K562 (cell line): ENCODE measurements around the gene TIMM17A. TPM values are rescaled to one million over a fixed set of nuclear protein-coding genes. Genes with fewer than 3 reads are reported as not detected.

ENCODE experiments used
- C11orf30 ChIP-seq: fragments of 450-650 bp; IDR thresholded peaks from 2 replicates; pipeline ENCODE4 v1.6.1; 2016; ENCODE audit warnings: low read depth, mild to moderate bottlenecking
- CCAR2 ChIP-seq: fragments of 200-400 bp; formaldehyde crosslinking; IDR thresholded peaks from 2 replicates; pipeline ENCODE4 v1.6.1; 2017; ENCODE audit warnings: mild to moderate bottlenecking, low read depth, low read length
- CEBPG ChIP-seq, 3 experiments: fragments of 200-800 bp in 1 of 3; sonication (Bioruptor generic) in 1 of 3; sonication (generic) in 1 of 3; formaldehyde crosslinking in 1 of 3; IDR thresholded peaks in 2 of 3; conservative IDR thresholded peaks in 1 of 3; 2 replicates each; pipeline versions ENCODE4 v1.6.1 to v1.8.0; 2016 to 2022; ENCODE audit warnings: missing compliant biosample characterization in 2 of 3, missing genetic modification characterization in 2 of 3, mild to moderate bottlenecking in 1 of 3, missing genetic modification reagents in 1 of 3
- DIDO1 ChIP-seq: fragments of 450-650 bp; IDR thresholded peaks from 2 replicates; pipeline ENCODE4 v1.6.1; 2016; ENCODE audit warnings: low read depth, missing biosample characterization, missing genetic modification characterization
- FOXJ3 ChIP-seq: sonication (generic); formaldehyde crosslinking; IDR thresholded peaks from 2 replicates; pipeline ENCODE4 v1.4.0; 2020; ENCODE audit warnings: mild to moderate bottlenecking, missing genetic modification reagents
- FOXK1 ChIP-seq: sonication (generic); formaldehyde crosslinking; IDR thresholded peaks from 2 replicates; pipeline ENCODE4 v1.8.0; 2022; ENCODE audit warnings: missing genetic modification reagents, mild to moderate bottlenecking, borderline replicate concordance
- GABPB1 ChIP-seq: sonication (generic); formaldehyde crosslinking; IDR thresholded peaks from 2 replicates; pipeline ENCODE4 v1.8.0; 2022; ENCODE audit warnings: mild to moderate bottlenecking, missing genetic modification reagents
- KHSRP ChIP-seq: fragments of 450-650 bp; IDR thresholded peaks from 2 replicates; pipeline ENCODE4 v1.6.1; 2017
- LCOR ChIP-seq: sonication (generic); formaldehyde crosslinking; IDR thresholded peaks from 2 replicates; pipeline ENCODE4 v1.8.0; 2022; ENCODE audit warnings: mild to moderate bottlenecking, missing genetic modification reagents
- NCOA2 ChIP-seq, 2 experiments: fragments of 450-650 bp; IDR thresholded peaks; 2 replicates each; pipeline ENCODE4 v1.6.1; 2018; ENCODE audit warnings: mild to moderate bottlenecking in 2 of 2, moderate library complexity in 1 of 2; ENCODE audit not compliant: partially characterized antibody in 2 of 2
- NFIC ChIP-seq: fragments of 450-650 bp; IDR thresholded peaks from 2 replicates; pipeline ENCODE4 v1.6.1; 2017; ENCODE audit warnings: mild to moderate bottlenecking, inconsistent platforms
- PHTF2 ChIP-seq: fragments of 250-450 bp; sonication (Bioruptor Pico); IDR thresholded peaks from 2 replicates; pipeline ENCODE4 v1.5.0; 2021; ENCODE audit warnings: mild to moderate bottlenecking
- POLR2B ChIP-seq: fragments of 450-650 bp; IDR thresholded peaks from 2 replicates; pipeline ENCODE4 v1.6.1; 2018; ENCODE audit warnings: low read depth; ENCODE audit not compliant: partially characterized antibody
- PRPF4 ChIP-seq: fragments of 200-400 bp; formaldehyde crosslinking; IDR thresholded peaks from one replicate; pipeline ENCODE4 v1.6.1; 2017; ENCODE audit warnings: low read length, low read depth, mild to moderate bottlenecking; ENCODE audit not compliant: insufficient read depth, poor library complexity, severe bottlenecking
- TEAD2 ChIP-seq: fragments of 450-650 bp; IDR thresholded peaks from 2 replicates; pipeline ENCODE4 v1.6.1; 2016; ENCODE audit warnings: missing genetic modification characterization, control low read depth, missing compliant biosample characterization
- ZNF217 ChIP-seq: sonication (generic); formaldehyde crosslinking; IDR thresholded peaks from 2 replicates; pipeline ENCODE4 v1.8.0; 2022; ENCODE audit warnings: mild to moderate bottlenecking, missing genetic modification reagents
- ZNF253 ChIP-seq: fragments of 250-450 bp; sonication (Bioruptor Pico); conservative IDR thresholded peaks from 2 replicates; pipeline ENCODE4 v1.6.1; 2021; ENCODE audit warnings: mild to moderate bottlenecking
- ZNF274 ChIP-seq: IDR thresholded peaks from 2 replicates; pipeline ENCODE4 v1.6.1; 2011; ENCODE audit warnings: low read depth, mild to moderate bottlenecking, low read length, moderate library complexity, borderline replicate concordance
- ZNF311 ChIP-seq: fragments of 250-450 bp; sonication (Bioruptor Pico); IDR thresholded peaks from 2 replicates; pipeline ENCODE4 v1.4.0; 2020; ENCODE audit warnings: mild to moderate bottlenecking, moderate library complexity
- ZNF583 ChIP-seq: fragments of 250-450 bp; sonication (Bioruptor Pico); IDR thresholded peaks from 2 replicates; pipeline ENCODE4 v1.4.0; 2020
- ZNF717 ChIP-seq: fragments of 250-450 bp; sonication (Bioruptor Pico); IDR thresholded peaks from 2 replicates; pipeline ENCODE4 v1.5.0; 2021
- polyA plus RNA-seq, 8 experiments: library from polyadenylated mRNA; depleted of rRNA in 4 of 8; stranded (reverse) in 5 of 8; unstranded in 3 of 8; fragments of >200 nt; fragmentation: Nextera tagmentation in 2 of 8; fragmentation: Illumina TruSeq in 1 of 8; extraction: Ambion mirVana in 2 of 8; extraction: Trizol in 1 of 8; gene quantifications; 2 replicates each; pipeline versions ENCODE4 v1.2.1 to v1.2.3, GENCODE V29; 2011 to 2014; ENCODE audit warnings: inconsistent platforms in 1 of 8, missing spikeins in 1 of 8
- total RNA-seq, 7 experiments: library from RNA; depleted of rRNA in 6 of 7; stranded (reverse); fragments of >200 nt in 6 of 7; fragmentation: Illumina TruSeq in 2 of 7; extraction: Trizol in 2 of 7; gene quantifications; 2 replicates each; pipeline versions ENCODE4 v1.2.1 to v1.2.3, GENCODE V29; 2011 to 2021; ENCODE audit warnings: low replicate concordance in 1 of 7
- TF ChIP-seq, protein P1 (sequence below): fragments of 450-650 bp; formaldehyde crosslinking; IDR thresholded peaks from 2 replicates; pipeline ENCODE4 v1.4.0; 2020; ENCODE audit warnings: mild to moderate bottlenecking, moderate library complexity
- TF ChIP-seq, protein P2 (sequence below): fragments of 450-650 bp; IDR thresholded peaks from 2 replicates; pipeline ENCODE4 v1.6.1; 2018; ENCODE audit not compliant: partially characterized antibody
- TF ChIP-seq, protein P3 (sequence below): fragments of 450-650 bp; IDR thresholded peaks from 2 replicates; pipeline ENCODE4 v1.7.0; 2016; ENCODE audit warnings: borderline replicate concordance

The TIMM17A gene
- total and polyA plus RNA-seq, 9 of the 15 experiments (the other 6 are each of a cell fraction or from before 2014, with no cell fraction given) = 116 to 744 (median 180) TPM

DNA sequence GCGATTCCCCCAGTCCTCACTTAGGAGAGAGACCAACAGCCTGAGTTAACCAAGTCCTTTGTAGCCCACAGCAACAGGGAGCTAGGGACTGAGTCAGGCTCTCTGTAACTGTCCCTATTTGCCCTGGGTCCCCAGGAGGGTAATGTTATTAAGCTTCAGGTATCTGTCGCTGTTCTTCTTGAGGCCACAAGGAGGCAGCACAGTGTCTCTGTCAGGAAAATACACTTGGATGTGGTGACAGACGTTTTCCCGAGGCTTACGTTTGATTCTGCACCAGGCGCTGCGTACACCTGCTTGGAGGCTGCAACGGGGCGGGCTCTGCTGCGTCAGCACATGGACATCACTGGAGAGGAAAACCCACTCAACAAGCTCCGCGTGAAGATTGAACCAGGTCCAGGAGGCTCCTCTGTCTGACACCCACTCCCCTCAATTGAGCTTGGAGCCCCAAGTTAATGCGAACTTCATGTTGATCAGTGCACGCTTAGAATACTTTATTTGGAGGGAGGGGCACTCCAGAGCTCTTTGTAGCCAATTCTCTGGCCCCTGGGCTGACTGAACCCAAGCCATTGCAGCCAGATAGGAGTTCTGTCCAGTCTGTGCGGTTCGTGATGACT is 44.4 kb downstream of the TIMM17A start (continued):
- TF ChIP-seq, protein P1, sequence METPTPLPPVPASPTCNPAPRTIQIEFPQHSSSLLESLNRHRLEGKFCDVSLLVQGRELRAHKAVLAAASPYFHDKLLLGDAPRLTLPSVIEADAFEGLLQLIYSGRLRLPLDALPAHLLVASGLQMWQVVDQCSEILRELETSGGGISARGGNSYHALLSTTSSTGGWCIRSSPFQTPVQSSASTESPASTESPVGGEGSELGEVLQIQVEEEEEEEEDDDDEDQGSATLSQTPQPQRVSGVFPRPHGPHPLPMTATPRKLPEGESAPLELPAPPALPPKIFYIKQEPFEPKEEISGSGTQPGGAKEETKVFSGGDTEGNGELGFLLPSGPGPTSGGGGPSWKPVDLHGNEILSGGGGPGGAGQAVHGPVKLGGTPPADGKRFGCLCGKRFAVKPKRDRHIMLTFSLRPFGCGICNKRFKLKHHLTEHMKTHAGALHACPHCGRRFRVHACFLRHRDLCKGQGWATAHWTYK (CRISPR knock-in tag) = no peak
- TF ChIP-seq ZNF583 (CRISPR knock-in tag) = no peak
- TF ChIP-seq GABPB1 = no peak
- TF ChIP-seq, protein P2, sequence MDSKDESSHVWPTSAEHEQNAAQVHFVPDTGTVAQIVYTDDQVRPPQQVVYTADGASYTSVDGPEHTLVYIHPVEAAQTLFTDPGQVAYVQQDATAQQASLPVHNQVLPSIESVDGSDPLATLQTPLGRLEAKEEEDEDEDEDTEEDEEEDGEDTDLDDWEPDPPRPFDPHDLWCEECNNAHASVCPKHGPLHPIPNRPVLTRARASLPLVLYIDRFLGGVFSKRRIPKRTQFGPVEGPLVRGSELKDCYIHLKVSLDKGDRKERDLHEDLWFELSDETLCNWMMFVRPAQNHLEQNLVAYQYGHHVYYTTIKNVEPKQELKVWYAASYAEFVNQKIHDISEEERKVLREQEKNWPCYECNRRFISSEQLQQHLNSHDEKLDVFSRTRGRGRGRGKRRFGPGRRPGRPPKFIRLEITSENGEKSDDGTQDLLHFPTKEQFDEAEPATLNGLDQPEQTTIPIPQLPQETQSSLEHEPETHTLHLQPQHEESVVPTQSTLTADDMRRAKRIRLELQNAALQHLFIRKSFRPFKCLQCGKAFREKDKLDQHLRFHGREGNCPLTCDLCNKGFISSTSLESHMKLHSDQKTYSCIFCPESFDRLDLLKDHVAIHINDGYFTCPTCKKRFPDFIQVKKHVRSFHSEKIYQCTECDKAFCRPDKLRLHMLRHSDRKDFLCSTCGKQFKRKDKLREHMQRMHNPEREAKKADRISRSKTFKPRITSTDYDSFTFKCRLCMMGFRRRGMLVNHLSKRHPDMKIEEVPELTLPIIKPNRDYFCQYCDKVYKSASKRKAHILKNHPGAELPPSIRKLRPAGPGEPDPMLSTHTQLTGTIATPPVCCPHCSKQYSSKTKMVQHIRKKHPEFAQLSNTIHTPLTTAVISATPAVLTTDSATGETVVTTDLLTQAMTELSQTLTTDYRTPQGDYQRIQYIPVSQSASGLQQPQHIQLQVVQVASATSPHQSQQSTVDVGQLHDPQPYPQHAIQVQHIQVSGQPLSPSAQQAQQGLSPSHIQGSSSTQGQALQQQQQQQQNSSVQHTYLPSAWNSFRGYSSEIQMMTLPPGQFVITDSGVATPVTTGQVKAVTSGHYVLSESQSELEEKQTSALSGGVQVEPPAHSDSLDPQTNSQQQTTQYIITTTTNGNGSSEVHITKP = no peak
- TF ChIP-seq ZNF274 = no peak
- no peak for TF ChIP-seq KHSRP
- no peak for TF ChIP-seq ZNF311 (CRISPR knock-in tag)
- TF ChIP-seq, protein P3, sequence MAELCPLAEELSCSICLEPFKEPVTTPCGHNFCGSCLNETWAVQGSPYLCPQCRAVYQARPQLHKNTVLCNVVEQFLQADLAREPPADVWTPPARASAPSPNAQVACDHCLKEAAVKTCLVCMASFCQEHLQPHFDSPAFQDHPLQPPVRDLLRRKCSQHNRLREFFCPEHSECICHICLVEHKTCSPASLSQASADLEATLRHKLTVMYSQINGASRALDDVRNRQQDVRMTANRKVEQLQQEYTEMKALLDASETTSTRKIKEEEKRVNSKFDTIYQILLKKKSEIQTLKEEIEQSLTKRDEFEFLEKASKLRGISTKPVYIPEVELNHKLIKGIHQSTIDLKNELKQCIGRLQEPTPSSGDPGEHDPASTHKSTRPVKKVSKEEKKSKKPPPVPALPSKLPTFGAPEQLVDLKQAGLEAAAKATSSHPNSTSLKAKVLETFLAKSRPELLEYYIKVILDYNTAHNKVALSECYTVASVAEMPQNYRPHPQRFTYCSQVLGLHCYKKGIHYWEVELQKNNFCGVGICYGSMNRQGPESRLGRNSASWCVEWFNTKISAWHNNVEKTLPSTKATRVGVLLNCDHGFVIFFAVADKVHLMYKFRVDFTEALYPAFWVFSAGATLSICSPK = no peak
- TF ChIP-seq ZNF717 (CRISPR knock-in tag) = no peak
- TF ChIP-seq PHTF2 (CRISPR knock-in tag) = no peak
- no peak for TF ChIP-seq NCOA2 (IDR thresholded peaks at IDR 0.05; ENCODE audit: partially characterized antibody in 2 of 2)
- no peak for TF ChIP-seq CEBPG (CRISPR knock-in tag; IDR thresholded peaks at IDR 0.05)
- no peak for TF ChIP-seq CEBPG (tag; conservative IDR thresholded peaks at IDR 0.05 in 1 of 2, IDR thresholded peaks at IDR 0.05 in 1 of 2)
- no peak for TF ChIP-seq CCAR2
- no peak for TF ChIP-seq LCOR (CRISPR knock-in tag)
- no peak for TF ChIP-seq TEAD2 (tag)
- no peak for TF ChIP-seq FOXJ3 (CRISPR knock-in tag)
- TF ChIP-seq PRPF4 = no peak
- TF ChIP-seq ZNF217 (CRISPR knock-in tag) = no peak
- TF ChIP-seq NFIC = no peak
- no peak for TF ChIP-seq DIDO1 (tag)
- TF ChIP-seq POLR2B = no peak
- TF ChIP-seq FOXK1 (CRISPR knock-in tag) = no peak
- no peak for TF ChIP-seq C11orf30
- TF ChIP-seq ZNF253 (CRISPR knock-in tag) = no peak
